HuH-7.5 (cell line): ENCODE data around the gene CEP112.
A peak's percentile ranks its signal among the peaks of the same experiment; 100 is the strongest.

Experiments
- DNase-seq: peaks from one replicate; pipeline ENCODE4 v3.0.0; 2011; ENCODE audit warnings: low spot score

The CEP112 gene

GRCh38 chr17:65988451-65988850 lies 203.5 kb downstream of the CEP112 start:
- DNase-seq = no peak

DNA sequence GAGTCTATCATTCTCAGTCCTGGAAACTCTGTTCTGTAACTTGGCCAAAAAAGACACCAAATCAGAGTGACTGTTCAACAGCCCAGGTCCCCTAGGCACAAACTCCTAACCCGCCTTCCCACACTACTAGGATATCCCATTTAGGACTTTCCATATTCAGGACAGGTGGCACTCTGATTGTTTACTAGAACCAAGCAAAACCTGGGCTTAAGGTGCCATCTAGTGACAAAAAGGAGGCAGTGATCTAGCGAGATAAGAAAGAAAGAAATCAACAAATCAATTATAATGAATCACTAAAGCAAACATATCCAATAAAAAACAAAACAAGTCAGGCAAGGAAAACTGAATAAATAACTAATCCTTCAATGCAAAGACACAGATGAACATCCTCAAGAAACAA lies 203.9 kb downstream of the CEP112 start:
- peak; percentile 27 for DNase-seq

GRCh38 chr17:65985571-65985970 lies 206.4 kb downstream of the CEP112 start:
- no peak for DNase-seq

DNA sequence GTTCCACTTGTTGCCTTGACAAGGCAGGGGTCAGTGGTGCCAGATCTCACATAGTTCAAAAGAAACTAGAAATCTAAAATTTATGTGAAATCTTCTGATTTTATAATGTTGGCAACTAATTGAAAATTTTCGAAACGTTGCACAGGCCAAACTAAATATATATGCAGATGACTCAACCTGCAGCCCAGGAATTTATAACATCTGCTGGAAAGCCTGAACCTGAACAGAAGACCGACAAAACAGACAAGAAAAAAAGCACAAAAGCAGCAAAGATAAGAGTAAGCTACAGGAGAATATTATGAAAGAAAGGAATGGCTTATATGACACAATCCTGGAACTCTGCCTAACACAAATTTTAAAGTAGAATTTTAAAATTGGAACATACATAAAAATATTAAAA lies 207.6 kb downstream of the CEP112 start:
- DNase-seq = no peak

GRCh38 chr17:65978871-65979270 lies 213.1 kb downstream of the CEP112 start:
- DNase-seq = no peak

DNA sequence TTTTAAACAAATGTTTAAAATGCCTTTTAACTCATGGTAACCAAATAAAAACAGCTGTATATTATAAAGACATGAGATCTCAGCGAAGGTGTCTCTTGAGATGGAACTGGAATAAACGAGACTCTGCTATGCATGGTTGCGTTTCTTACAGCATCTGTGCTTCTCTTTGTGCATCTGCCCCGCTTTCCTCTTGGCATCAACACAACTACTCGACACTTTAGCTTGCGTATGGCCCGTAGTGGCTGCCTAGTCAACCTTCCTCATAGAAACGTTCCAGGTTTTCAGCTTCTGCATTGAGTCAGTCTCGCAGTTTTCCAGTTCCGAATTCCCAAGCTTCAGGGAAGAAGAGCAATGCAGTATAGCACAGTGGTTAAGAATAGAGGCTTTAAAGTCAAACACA lies 214.9 kb downstream of the CEP112 start:
- DNase-seq = no peak

DNA sequence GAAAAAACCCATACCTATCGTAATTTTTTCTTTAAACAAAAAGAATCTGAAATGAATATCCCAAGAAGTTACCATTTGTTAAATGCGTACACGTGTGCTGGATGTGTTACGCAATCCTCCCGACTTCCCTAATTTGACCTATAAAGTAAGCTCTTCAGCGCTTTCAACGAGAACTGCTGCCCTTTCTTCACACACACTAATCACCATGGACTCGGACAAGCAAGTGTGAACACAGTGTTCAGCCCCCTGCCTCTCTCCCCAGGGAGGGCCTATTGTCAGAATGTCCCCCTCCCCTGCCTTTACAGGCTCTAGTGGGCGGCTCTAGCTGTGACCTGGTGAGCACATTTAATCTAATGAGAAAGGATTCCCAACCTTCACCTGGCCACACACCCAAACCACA lies 216.1 kb downstream of the CEP112 start:
- no peak for DNase-seq

DNA sequence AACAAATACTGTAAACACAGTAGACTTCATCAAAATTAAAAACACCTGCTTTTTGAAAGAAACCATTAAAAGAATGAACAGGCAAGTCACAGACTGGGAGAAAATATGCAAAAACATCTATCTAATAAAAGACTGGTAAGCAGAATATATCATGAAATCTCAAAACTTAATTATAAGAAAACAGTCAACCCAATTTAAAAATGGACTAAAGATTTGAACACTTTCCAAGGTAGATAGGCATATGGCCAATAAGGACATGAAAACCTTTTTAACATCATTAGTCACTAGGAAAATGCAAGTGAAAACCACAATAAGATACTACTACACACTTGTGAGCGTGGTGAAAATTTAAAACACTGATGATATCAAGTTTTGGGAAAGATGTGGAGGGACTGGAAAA lies 218.7 kb downstream of the CEP112 start:
- no peak for DNase-seq

- no peak for DNase-seq
Observed at GRCh38 chr17:65967372-65967771, 224.6 kb downstream of the CEP112 start.

- no peak for DNase-seq
Observed at GRCh38 chr17:65966072-65966695, 225.7 kb downstream of the CEP112 start.

GRCh38 chr17:65963179-65963578 lies 228.8 kb downstream of the CEP112 start:
- no peak for DNase-seq

- DNase-seq = no peak
Observed at GRCh38 chr17:65959630-65960029, 232.3 kb downstream of the CEP112 start.

GRCh38 chr17:65956814-65957213 lies 235.1 kb downstream of the CEP112 start:
- no peak for DNase-seq

DNA sequence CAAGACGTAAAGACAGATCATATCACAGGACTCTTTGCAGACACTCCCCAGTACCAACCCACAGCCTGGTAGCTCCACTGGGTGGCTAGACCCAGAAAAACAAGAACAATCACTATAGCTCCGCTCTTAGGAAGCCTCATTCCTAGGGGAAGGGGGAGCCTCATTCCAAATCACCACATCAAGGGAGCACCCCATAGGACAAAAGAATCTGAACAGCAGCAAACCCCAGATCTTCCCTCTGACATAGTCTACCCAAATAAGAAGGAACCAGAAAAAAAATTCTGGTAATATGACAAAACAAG lies 237.8 kb downstream of the CEP112 start:
- DNase-seq = no peak

- DNase-seq = no peak
Observed at GRCh38 chr17:65953316-65954147, 238.4 kb downstream of the CEP112 start.

DNA sequence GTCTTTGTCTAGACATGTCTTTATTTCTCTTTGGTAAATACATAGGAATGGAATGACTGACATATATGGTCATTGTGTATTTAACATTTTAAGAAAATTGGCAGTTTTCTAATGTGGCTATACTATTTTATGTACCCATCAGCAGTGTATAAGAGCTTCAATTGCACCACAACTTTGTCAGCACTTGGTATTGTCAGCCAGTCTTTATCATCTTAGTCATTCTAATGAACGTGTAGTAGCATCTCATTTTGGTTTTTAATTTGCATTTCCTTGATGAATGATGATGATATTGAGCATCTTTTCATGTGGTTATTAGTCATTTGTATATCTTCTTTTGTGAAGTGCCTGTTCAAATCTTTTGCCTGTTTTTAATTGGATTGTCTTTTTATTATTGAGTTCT lies 239.3 kb downstream of the CEP112 start:
- DNase-seq = no peak

- DNase-seq = no peak
Observed at GRCh38 chr17:65952015-65952414, 239.9 kb downstream of the CEP112 start.

- no peak for DNase-seq
Observed at GRCh38 chr17:65947831-65948230, 244.1 kb downstream of the CEP112 start.

DNA sequence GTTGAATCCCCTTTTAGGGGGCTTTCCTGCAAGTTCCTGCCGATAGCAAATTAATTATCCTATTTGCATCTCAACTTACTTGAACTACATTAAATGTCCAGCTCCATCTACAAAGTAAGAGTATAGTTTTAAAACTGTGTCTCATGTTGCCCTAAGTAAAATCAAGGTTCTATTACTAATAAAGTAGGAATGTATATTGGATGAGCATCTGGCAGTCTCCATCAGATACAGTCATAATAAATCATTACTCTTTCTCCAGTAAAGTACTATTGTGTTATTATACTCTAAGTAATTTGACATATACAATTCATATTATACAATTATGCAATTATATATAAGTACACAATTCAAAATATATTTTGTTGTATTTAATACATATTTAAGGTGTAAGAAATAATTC lies 249.3 kb downstream of the CEP112 start:
- no peak for DNase-seq

GRCh38 chr17:65941356-65941899 lies 250.5 kb downstream of the CEP112 start:
- no peak for DNase-seq

DNA sequence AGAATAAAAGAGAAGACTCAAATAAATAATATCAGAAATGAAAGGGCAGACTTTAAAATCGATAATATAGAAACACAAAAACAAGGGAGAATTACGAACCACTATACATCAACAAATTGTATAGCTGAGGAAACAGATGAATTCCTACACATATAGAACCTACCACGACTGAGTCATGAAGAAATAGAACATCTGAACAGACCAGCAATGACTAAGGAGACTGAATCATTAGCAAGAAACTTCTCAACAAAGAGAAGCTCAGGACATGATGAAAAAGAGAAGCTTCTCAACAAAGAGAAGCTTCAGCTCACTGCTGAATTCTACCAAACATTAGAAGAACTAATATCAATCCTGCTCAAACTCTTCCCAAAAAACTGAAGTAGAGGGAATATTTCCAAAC lies 255.9 kb downstream of the CEP112 start:
- no peak for DNase-seq

DNA sequence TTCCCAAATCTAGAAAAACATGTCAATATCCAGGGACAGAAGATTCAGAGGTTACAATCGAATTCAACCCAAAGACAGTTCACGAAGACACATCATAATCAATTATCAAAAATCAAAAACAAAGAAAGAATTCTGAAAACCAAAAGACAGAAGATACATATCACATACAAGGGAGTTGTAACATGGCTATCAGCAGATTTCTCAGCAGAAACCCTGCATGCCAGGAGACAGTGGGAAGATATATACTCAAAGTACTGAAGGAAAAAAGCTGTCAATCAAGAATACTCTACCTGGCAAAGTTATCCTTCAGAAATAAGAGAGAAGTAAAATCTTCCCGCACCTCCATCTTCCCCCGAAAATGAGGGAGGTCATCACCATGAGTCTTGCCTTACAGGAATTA lies 258.6 kb downstream of the CEP112 start:
- DNase-seq = no peak

DNA sequence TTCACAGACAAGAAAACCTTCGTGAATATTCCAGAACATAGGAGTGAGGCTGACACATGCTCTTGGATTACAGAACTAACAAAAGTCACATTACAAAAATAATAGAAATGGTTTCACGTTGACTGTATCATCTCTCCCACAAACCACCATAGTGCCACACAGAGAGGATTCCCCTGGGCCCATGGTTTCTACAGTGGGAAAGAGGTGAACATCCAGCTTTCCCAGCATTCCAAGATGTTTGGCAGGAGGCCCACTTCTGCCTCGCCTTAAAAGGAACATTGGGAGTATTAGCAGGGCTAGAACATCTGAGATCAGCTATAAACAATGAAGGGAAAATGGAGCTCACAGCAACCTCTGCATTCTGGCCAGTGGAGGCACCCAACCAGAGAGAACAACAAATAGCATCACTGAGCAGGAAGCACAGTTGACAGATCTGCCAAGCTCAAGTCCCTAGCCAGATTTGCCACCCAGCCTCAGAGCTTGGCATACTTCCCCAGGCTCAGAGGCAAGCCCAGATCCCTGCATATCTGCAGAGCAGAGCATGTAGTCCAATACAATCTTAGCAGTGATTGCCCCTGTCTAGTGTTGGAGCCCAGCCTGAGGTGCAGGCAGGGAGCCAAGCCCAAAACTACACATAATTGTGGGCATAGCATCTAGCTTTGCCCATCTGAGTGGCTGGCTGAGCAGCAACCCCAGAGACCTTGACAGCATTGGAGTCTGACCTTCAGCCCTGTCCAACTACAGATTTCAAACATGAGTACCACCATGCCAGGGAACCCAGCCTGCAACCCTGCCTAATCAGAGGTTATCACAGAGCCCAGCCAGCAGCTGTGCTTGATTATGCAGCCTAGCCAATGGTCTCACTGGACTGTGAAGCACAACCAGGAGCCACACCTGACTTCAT lies 260.4 kb downstream of the CEP112 start:
- DNase-seq = no peak
